MM.1S (cell line): ENCODE data around the gene PSEN1.

Experiments
- DNase-seq: peaks from one replicate; pipeline ENCODE4 v3.0.0-alpha.2; 2015
- H2AFZ ChIP-seq: fragments of 300-600 bp; sonication (generic); 2 replicates; pipeline ENCODE4 v1.6.0; 2016; ENCODE audit warnings: antibody characterized with exemption, low read length
- H3F3A ChIP-seq: fragments of 300-600 bp; sonication (generic); 2 replicates; pipeline ENCODE4 v1.6.1; 2016; ENCODE audit warnings: mild to moderate bottlenecking, antibody characterized with exemption, low read length, moderate library complexity, mixed read lengths; ENCODE audit not compliant: insufficient read depth
- H3K27ac ChIP-seq: fragments of 300-600 bp; sonication (generic); 2 replicates; pipeline ENCODE4 v1.5.1; 2016; ENCODE audit warnings: mild to moderate bottlenecking, low read length
- H3K27me3 ChIP-seq: fragments of 300-600 bp; sonication (generic); replicated peaks from 2 replicates; pipeline ENCODE4 v1.6.0; 2016; ENCODE audit warnings: low read length; ENCODE audit not compliant: insufficient read depth
- H3K36me3 ChIP-seq: fragments of 300-600 bp; sonication (generic); replicated peaks from 2 replicates; pipeline ENCODE4 v1.6.1; 2016; ENCODE audit warnings: mild to moderate bottlenecking, low read length, mixed read lengths; ENCODE audit not compliant: insufficient read depth
- H3K4me1 ChIP-seq: fragments of 300-600 bp; sonication (generic); 2 replicates; pipeline ENCODE4 v1.6.1; 2016; ENCODE audit warnings: low read length, mixed read lengths
- H3K4me2 ChIP-seq: fragments of 300-600 bp; sonication (generic); 2 replicates; pipeline ENCODE4 v1.6.0; 2016; ENCODE audit warnings: low read depth, low read length
- H3K4me3 ChIP-seq: fragments of 300-600 bp; sonication (generic); 2 replicates; pipeline ENCODE4 v1.5.1; 2016; ENCODE audit warnings: low read length, mixed read lengths
- H3K79me2 ChIP-seq: fragments of 300-600 bp; sonication (generic); 2 replicates; pipeline ENCODE4 v1.6.1; 2016; ENCODE audit warnings: mixed run types, low read length, mixed read lengths
- H3K9ac ChIP-seq: fragments of 300-600 bp; sonication (generic); 2 replicates; pipeline ENCODE4 v1.6.1; 2016; ENCODE audit warnings: low read length, mixed read lengths
- H3K9me2 ChIP-seq: fragments of 300-600 bp; sonication (generic); replicated peaks from 2 replicates; pipeline ENCODE4 v1.6.1; 2016; ENCODE audit warnings: mild to moderate bottlenecking, low read length, mixed read lengths; ENCODE audit not compliant: insufficient read depth
- H3K9me3 ChIP-seq: fragments of 300-600 bp; sonication (generic); replicated peaks from 2 replicates; pipeline ENCODE4 v1.6.1; 2016; ENCODE audit warnings: mild to moderate bottlenecking, low read length, mixed read lengths; ENCODE audit not compliant: insufficient read depth
- H4K20me1 ChIP-seq: fragments of 300-600 bp; sonication (generic); 2 replicates; pipeline ENCODE4 v1.6.1; 2016; ENCODE audit warnings: mild to moderate bottlenecking, low read length, moderate library complexity, mixed read lengths; ENCODE audit not compliant: insufficient read depth
- CTCF ChIP-seq: fragments of 300-600 bp; sonication (generic); IDR thresholded peaks from 2 replicates; pipeline ENCODE4 v1.5.1; 2016; ENCODE audit warnings: antibody characterized with exemption, low read length, mixed read lengths
- EZH2 ChIP-seq: fragments of 300-600 bp; sonication (generic); optimal IDR thresholded peaks from 2 replicates; pipeline ENCODE3; 2017; ENCODE audit warnings: low read depth, mild to moderate bottlenecking, antibody characterized with exemption, low read length, mixed read lengths
- EZH2phosphoT487 ChIP-seq: fragments of 300-600 bp; sonication (generic); IDR thresholded peaks from 2 replicates; pipeline ENCODE4 v1.6.1; 2018; ENCODE audit warnings: antibody characterized with exemption, low read length

PSEN1 gene

DNA sequence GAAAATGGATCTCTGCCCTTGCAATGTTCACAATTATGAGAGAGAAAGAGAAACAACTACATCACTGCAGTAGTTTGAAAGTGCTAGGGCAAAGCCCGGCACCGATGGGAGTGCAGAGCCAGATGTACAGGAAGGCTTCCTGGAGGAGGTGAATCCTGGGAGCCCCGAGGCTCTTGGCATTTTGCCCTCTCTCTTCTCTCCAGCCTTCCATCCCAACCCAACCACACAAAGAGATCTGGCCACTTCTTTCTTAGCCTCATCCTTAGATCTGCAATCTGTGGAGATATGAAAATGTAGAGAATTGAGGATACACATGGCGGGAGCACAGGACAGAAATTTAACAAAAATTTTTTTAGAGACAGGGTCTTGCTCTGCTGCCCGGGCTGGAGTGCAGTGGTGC lies 97.7 kb downstream of the PSEN1 start:
- Histone ChIP-seq H4K20me1 (no peaks in the 10 kb centered on the region), H3K9me3 (no peaks in the 10 kb centered on the region), H3K4me1 (no peaks in the 10 kb centered on the region), H3K9ac (no peak overlapping the region), H3K9me2 (no peaks in the 10 kb centered on the region), H3K79me2 (no peaks in the 10 kb centered on the region), H3F3A (no peaks in the 10 kb centered on the region), H3K4me3 (no peak overlapping the region), H3K4me2 (no peak overlapping the region), H3K27ac (no peak overlapping the region), H2AFZ (no peak overlapping the region), H3K36me3 (no peaks in the 10 kb centered on the region), H3K27me3 (peaks cover 9% of the 10 kb centered on the region)
- DNase-seq: no peak
- TF ChIP-seq CTCF (no peak), EZH2 (no peak), EZH2phosphoT487 (no peak)

GRCh38 chr14:73234586-73235394 lies 98.5 kb downstream of the PSEN1 start:
- Histone ChIP-seq H3K4me1 (no peaks in the 10 kb centered on the region), H3K4me3 (no peak overlapping the region), H3K27ac (no peak overlapping the region), H3K9ac (no peak overlapping the region), H3K27me3 (peaks cover 11% of the 10 kb centered on the region), H3K9me3 (no peaks in the 10 kb centered on the region), H3K79me2 (no peaks in the 10 kb centered on the region), H3K9me2 (no peaks in the 10 kb centered on the region), H3K4me2 (no peak overlapping the region), H3K36me3 (no peaks in the 10 kb centered on the region), H3F3A (no peaks in the 10 kb centered on the region), H4K20me1 (no peaks in the 10 kb centered on the region), H2AFZ (no peak overlapping the region)
- DNase-seq: no peak
- TF ChIP-seq CTCF (no peak), EZH2phosphoT487 (no peak), EZH2 (no peak)

DNA sequence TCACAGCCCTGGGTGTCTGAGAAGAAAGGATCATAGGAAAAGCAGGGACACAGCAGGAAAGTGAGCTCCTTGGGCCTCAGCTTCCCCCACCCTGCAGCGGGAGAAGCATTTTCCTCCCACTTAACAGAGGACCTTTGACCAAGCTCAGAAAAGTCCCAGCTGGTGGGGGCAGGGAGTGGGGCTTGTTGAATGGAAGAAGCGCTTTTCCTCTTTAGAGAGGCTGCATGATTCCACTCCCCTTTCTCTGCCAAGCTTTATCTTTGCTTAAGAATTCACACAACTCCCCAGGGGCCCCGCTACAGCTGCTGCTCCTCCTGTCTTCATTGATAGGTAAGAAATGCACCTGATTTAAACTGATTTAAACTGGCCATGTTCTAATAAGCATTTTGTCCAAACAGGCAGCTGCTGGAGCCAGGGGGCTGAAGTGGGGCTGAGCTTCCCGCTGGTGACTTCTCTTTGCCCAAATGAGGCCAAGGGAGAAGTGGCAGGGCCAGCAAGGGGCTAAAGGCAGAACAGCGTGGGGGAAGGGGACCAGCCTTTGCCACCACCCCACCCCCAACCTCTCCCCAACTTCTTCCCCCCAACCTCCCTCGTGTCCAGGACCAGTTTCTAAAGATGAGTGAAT lies 99.3 kb downstream of the PSEN1 start:
- Histone ChIP-seq H3K79me2 (no peaks in the 10 kb centered on the region), H3K27me3 (peaks cover 11% of the 10 kb centered on the region), H3K36me3 (no peaks in the 10 kb centered on the region), H3K4me2 (no peak overlapping the region), H3K27ac (no peak overlapping the region), H3K9ac (no peak overlapping the region), H3K4me1 (no peaks in the 10 kb centered on the region), H3K9me2 (no peaks in the 10 kb centered on the region), H3F3A (no peaks in the 10 kb centered on the region), H3K9me3 (no peaks in the 10 kb centered on the region), H4K20me1 (no peaks in the 10 kb centered on the region), H3K4me3 (no peak overlapping the region), H2AFZ (no peak overlapping the region)
- no peak for TF ChIP-seq EZH2phosphoT487
- no peak for TF ChIP-seq EZH2
- no peak for TF ChIP-seq CTCF
- DNase-seq: no peak
